Caco-2 (cell line): ENCODE data around the gene TRUB1. TPM values are rescaled to one million over a fixed set of nuclear protein-coding genes. Genes with fewer than 3 reads are reported as not detected.

ENCODE experiments used
- BruUV-seq: library from RNA; stranded (reverse); fragments of 400-500 nt; replicated peaks from 2 replicates; lab custom pipeline; 2021; lab: Mats Ljungman, UMichigan
- CTCF ChIA-PET: fragments of 300-600 bp; sonication (Branson Sonifier 250); formaldehyde crosslinking; loops from one replicate; lab custom pipeline; 2022; ENCODE audit warnings: antibody characterized with exemption; lab: Charles Lee
- POLR2A ChIA-PET: fragments of 300-600 bp; sonication (Branson Sonifier 250); formaldehyde crosslinking; loops from one replicate; lab custom pipeline; 2022; ENCODE audit warnings: antibody characterized with exemption; lab: Charles Lee
- DNase-seq, 2 experiments: peaks; one replicate each; pipeline versions ENCODE4 v3.0.0 to v3.0.0-alpha.2; 2020 to 2022
- H3K27me3 ChIP-seq: replicated peaks from 2 replicates; pipeline ENCODE4 v1.6.0; 2011; ENCODE audit warnings: low read length; ENCODE audit not compliant: control insufficient read depth, insufficient read depth
- H3K36me3 ChIP-seq: 2 replicates; pipeline ENCODE4 v1.5.1; 2011; ENCODE audit warnings: low read length; ENCODE audit not compliant: control insufficient read depth, insufficient read depth
- H3K4me1 ChIP-seq: fragments of 250-450 bp; sonication (Bioruptor Pico); 2 replicates; pipeline ENCODE4 v1.5.1; 2020; ENCODE audit warnings: mild to moderate bottlenecking
- H3K4me3 ChIP-seq: 2 replicates; pipeline ENCODE4 v1.5.1; 2011; ENCODE audit warnings: low read depth, mild to moderate bottlenecking, control low read depth, low read length
- H3K9me3 ChIP-seq: fragments of 250-450 bp; sonication (Bioruptor Pico); 2 replicates; pipeline ENCODE4 v1.5.1; 2020; ENCODE audit warnings: mild to moderate bottlenecking, moderate library complexity
- H3K27ac Mint-ChIP-seq: one replicate; pipeline ENCODE4 v1.8.0; 2022; ENCODE audit warnings: mixed read lengths; ENCODE audit not compliant: unreplicated experiment
- H3K27me3 Mint-ChIP-seq: one replicate; pipeline ENCODE4 v1.8.0; 2022; ENCODE audit warnings: mixed read lengths; ENCODE audit not compliant: insufficient read depth, unreplicated experiment
- H3K36me3 Mint-ChIP-seq: one replicate; pipeline ENCODE4 v1.8.0; 2022; ENCODE audit warnings: mild to moderate bottlenecking, mixed read lengths; ENCODE audit not compliant: insufficient read depth, unreplicated experiment
- H3K4me1 Mint-ChIP-seq: one replicate; pipeline ENCODE4 v1.8.0; 2022; ENCODE audit warnings: low read depth, mixed read lengths; ENCODE audit not compliant: unreplicated experiment
- H3K4me3 Mint-ChIP-seq: one replicate; pipeline ENCODE4 v1.8.0; 2022; ENCODE audit warnings: mild to moderate bottlenecking, moderate library complexity, mixed read lengths; ENCODE audit not compliant: unreplicated experiment
- H3K9me3 Mint-ChIP-seq: one replicate; pipeline ENCODE4 v1.8.0; 2022; ENCODE audit warnings: mixed read lengths; ENCODE audit not compliant: unreplicated experiment
- CTCF ChIP-seq, 2 experiments: fragments of 200-600 bp in 1 of 2; IDR thresholded peaks; 1 replicate in 1 of 2; 2 replicates in 1 of 2; pipeline versions ENCODE4 v1.5.1 to v1.8.0; 2011 to 2022; ENCODE audit warnings: antibody characterized with exemption in 1 of 2, control low read depth in 1 of 2, inconsistent platforms in 1 of 2, low read depth in 1 of 2, low read length in 1 of 2, mild to moderate bottlenecking in 1 of 2, moderate library complexity in 1 of 2; ENCODE audit not compliant: insufficient read depth in 1 of 2, severe bottlenecking in 1 of 2, unreplicated experiment in 1 of 2
- intact Hi-C: fragments of 100-400 bp; cut with micrococcal nuclease; formaldehyde crosslinking; loops from one replicate; pipeline ENCODE4 v1.10.0; 2022; ENCODE audit not compliant: unreplicated experiment
- total RNA-seq: library from RNA; stranded (reverse); gene quantifications from 2 replicates; pipeline ENCODE4 v1.2.3, GENCODE V29; 2022

TRUB1 gene
- total RNA-seq, 1 experiment from 2014 or later = 22.0 TPM

- no peak for DNase-seq
- H3K27me3 ChIP-seq = no peaks in the 10 kb centered on the region
- no peak for TF ChIP-seq CTCF (IDR thresholded peaks at IDR 0.05; ENCODE audit: insufficient read depth in 1 of 2, low read depth in 1 of 2, low read length in 1 of 2, severe bottlenecking in 1 of 2, unreplicated experiment in 1 of 2)
- H3K9me3 ChIP-seq = no peaks in the 10 kb centered on the region; the same call in 1 of the 2 replicates
- Mint-ChIP-seq H3K4me1 (peaks cover 11% of the 10 kb centered on the region), H3K9me3 (no peaks in the 10 kb centered on the region), H3K27me3 (no peaks in the 10 kb centered on the region), H3K4me3 (no peak overlapping the region), H3K27ac (no peak overlapping the region), H3K36me3 (no peaks in the 10 kb centered on the region)
- H3K4me1 ChIP-seq = peaks cover 12% of the 10 kb centered on the region
- intact Hi-C loops = no loop called here
- H3K4me3 ChIP-seq = no peak overlapping the region
- POLR2A ChIA-PET = no interaction called here
- CTCF ChIA-PET = no interaction called here
- BruUV-seq = no TSS peak
- no peaks in the 10 kb centered on the region for H3K36me3 ChIP-seq
Measured at GRCh38 chr10:114897593-114897992, 40.4 kb upstream of the TRUB1 start.

GRCh38 chr10:114899982-114900381, 38.0 kb upstream of the TRUB1 start:
- H3K4me3 ChIP-seq = no peak overlapping the region
- no peaks in the 10 kb centered on the region for H3K36me3 ChIP-seq
- intact Hi-C loops = no loop called here
- ChIA-PET CTCF (no interaction called here), POLR2A (no interaction called here)
- no peak overlapping the region for H3K4me3 Mint-ChIP-seq
- no TSS peak for BruUV-seq
- H3K27me3 Mint-ChIP-seq = no peaks in the 10 kb centered on the region
- H3K27ac Mint-ChIP-seq = no peak overlapping the region
- no peaks in the 10 kb centered on the region for H3K36me3 Mint-ChIP-seq
- H3K9me3 Mint-ChIP-seq = peaks cover 10% of the 10 kb centered on the region
- peaks cover 14% of the 10 kb centered on the region for H3K4me1 ChIP-seq
- H3K4me1 Mint-ChIP-seq = peaks cover 21% of the 10 kb centered on the region
- no peaks in the 10 kb centered on the region for H3K27me3 ChIP-seq
- no peaks in the 10 kb centered on the region for H3K9me3 ChIP-seq
- no peak for TF ChIP-seq CTCF (IDR thresholded peaks at IDR 0.05; ENCODE audit: insufficient read depth in 1 of 2, low read depth in 1 of 2, low read length in 1 of 2, severe bottlenecking in 1 of 2, unreplicated experiment in 1 of 2)
- DNase-seq = no peak

GRCh38 chr10:114900658-114901057, 37.3 kb upstream of the TRUB1 start:
- H3K27ac Mint-ChIP-seq = no peak overlapping the region
- H3K27me3 Mint-ChIP-seq = no peaks in the 10 kb centered on the region
- ChIA-PET POLR2A (no interaction called here), CTCF (no interaction called here)
- no TSS peak for BruUV-seq
- H3K4me3 Mint-ChIP-seq = no peak overlapping the region
- Histone ChIP-seq H3K27me3 (no peaks in the 10 kb centered on the region), H3K36me3 (no peaks in the 10 kb centered on the region), H3K4me3 (no peak overlapping the region), H3K9me3 (no peaks in the 10 kb centered on the region), H3K4me1 (peaks cover 21% of the 10 kb centered on the region)
- H3K36me3 Mint-ChIP-seq = no peaks in the 10 kb centered on the region
- no peak for DNase-seq
- no peak for TF ChIP-seq CTCF (IDR thresholded peaks at IDR 0.05; ENCODE audit: insufficient read depth in 1 of 2, low read depth in 1 of 2, low read length in 1 of 2, severe bottlenecking in 1 of 2, unreplicated experiment in 1 of 2)
- peaks cover 25% of the 10 kb centered on the region for H3K4me1 Mint-ChIP-seq
- intact Hi-C loops = no loop called here
- H3K9me3 Mint-ChIP-seq = peaks cover 10% of the 10 kb centered on the region
